Stimulated activated CD8-positive, alpha-beta memory T cell treated with anti-CD3 and anti-CD28 coated beads, Interleukin-12 subunit alpha, Interleukin-12 subunit beta, amount 100 ng/mL, for 24 hours (primary cell): ENCODE data around the gene COG5.
"Not testable (repeated sequence)": the region's sequence is repeated elsewhere in the genome, so short reads cannot be mapped to it uniquely, and the experiment has no call there.

Source experiments
- DNase-seq: peaks from one replicate; pipeline ENCODE4 v3.0.0-alpha.2; 2020; ENCODE audit errors: extremely low read depth

Gene COG5

GRCh38 chr7:107228291-107228690 lies 335.4 kb downstream of the COG5 start:
- no peak for DNase-seq

- DNase-seq, result no peak
Measured at GRCh38 chr7:107224374-107225223, 339.1 kb downstream of the COG5 start.

GRCh38 chr7:107220806-107221205 lies 342.9 kb downstream of the COG5 start:
- not testable (repeated sequence) for DNase-seq

GRCh38 chr7:107220356-107220755 lies 343.4 kb downstream of the COG5 start:
- no peak for DNase-seq

- DNase-seq, result no peak
Measured at GRCh38 chr7:107219563-107220244, 344.0 kb downstream of the COG5 start.

GRCh38 chr7:107213945-107214344 lies 349.8 kb downstream of the COG5 start:
- DNase-seq, result no peak

- no peak for DNase-seq
Measured at GRCh38 chr7:107213193-107213788, 350.4 kb downstream of the COG5 start.

GRCh38 chr7:107212725-107213124 lies 351.0 kb downstream of the COG5 start:
- no peak for DNase-seq

GRCh38 chr7:107210400-107210799 lies 353.3 kb downstream of the COG5 start:
- no peak for DNase-seq

GRCh38 chr7:107209565-107209964 lies 354.2 kb downstream of the COG5 start:
- DNase-seq, result no peak

GRCh38 chr7:107208563-107208962 lies 355.2 kb downstream of the COG5 start:
- DNase-seq, result no peak

- DNase-seq, result no peak
Measured at GRCh38 chr7:107208024-107208521, 355.6 kb downstream of the COG5 start.

GRCh38 chr7:107207459-107207858 lies 356.3 kb downstream of the COG5 start:
- no peak for DNase-seq

GRCh38 chr7:107206706-107207105 lies 357.0 kb downstream of the COG5 start:
- no peak for DNase-seq

GRCh38 chr7:107206136-107206535 lies 357.6 kb downstream of the COG5 start:
- DNase-seq, result no peak

GRCh38 chr7:107203607-107204006 lies 360.1 kb downstream of the COG5 start:
- DNase-seq, result no peak

- no peak for DNase-seq
Measured at GRCh38 chr7:107201795-107202450, 361.8 kb downstream of the COG5 start.

GRCh38 chr7:107196834-107197610 lies 366.7 kb downstream of the COG5 start:
- no peak for DNase-seq

GRCh38 chr7:107194052-107194451 lies 369.7 kb downstream of the COG5 start:
- no peak for DNase-seq

- DNase-seq, result no peak
Measured at GRCh38 chr7:107190090-107190489, 373.6 kb downstream of the COG5 start.

- DNase-seq, result no peak
Measured at GRCh38 chr7:107187774-107188173, 375.9 kb downstream of the COG5 start.
